NCI-H446 treated with DMSO at 0.1 percent for 48 hours (cell line): ENCODE data around the gene PEX14.

ENCODE experiments used
- DNase-seq: peaks from one replicate; lab custom pipeline; 2025; lab: John Stamatoyannopoulos, UW

The PEX14 gene

DNA sequence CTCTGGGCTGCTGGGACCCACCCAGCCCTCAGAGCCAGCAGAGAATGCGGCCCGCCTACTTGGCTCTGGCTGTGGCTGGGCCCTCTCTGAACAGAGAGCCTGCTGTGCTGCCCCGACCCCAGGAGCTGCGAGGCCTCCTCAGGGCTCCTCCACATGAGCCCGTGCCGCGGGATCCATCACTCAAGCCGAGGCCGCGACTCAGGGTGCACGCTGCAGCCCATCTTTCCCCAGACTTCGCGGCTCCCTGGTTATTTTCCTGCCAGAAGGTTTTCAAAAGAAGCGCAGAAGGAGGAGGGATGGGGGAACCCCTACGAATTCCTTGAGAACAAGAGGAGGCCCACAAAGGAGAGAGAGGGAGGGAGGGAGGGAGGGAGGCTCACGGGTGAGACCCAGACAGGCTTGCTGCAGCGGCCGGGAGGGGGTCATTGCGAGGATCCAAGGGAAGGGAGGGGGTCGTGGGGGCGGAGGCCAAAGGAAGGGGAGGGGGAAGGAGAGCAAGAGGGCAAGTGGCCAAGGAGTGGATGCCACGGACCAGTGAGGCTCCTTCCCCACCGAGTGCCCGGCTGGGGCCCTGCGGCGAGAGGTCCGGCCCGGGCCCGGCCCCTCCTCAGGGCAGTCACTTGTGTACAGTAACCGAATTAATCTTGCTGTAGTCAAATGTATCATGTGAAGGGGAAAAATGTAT, 174.9 kb downstream of the PEX14 start:
- no peak for DNase-seq

DNA sequence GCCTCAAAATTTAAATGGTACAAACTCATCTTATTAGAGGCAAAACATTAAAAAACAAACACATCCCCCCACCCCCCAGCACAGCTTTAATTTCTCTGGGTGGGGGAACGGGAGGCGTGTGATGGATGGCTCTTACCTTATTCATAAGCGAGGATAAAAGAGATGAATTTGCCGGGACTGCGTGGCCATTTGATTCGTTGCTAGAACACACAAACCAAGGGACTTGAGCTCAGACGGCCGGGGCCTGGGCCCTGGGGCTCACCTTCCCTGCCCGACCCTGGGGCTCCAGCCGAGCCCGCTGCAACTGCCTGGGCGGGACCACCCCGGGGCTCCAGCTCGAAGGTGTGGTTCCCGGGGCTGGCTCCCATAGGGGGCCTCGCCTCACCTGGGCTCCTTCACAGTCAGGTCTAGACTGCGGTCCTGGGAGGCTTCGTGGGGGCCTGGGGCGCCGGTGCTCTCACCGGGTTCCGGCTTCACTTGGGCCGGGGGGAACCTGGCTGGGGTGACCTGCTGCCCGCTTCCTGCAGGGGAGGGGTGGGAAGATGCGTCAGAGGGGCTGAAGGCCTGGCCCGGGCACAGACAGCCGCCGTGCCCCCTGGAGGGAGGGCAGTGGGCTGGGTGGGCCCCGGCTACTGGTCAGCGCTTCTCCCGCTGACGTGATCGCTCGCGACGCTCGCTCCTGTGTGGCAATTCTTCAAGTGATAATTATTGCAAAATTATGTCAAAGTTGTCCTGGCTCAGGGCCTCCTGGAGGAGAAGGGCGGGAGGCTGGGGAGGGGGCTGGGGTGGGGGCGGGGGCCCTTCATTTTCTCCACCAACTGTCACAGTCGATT, 176.0 kb downstream of the PEX14 start:
- no peak for DNase-seq

DNA sequence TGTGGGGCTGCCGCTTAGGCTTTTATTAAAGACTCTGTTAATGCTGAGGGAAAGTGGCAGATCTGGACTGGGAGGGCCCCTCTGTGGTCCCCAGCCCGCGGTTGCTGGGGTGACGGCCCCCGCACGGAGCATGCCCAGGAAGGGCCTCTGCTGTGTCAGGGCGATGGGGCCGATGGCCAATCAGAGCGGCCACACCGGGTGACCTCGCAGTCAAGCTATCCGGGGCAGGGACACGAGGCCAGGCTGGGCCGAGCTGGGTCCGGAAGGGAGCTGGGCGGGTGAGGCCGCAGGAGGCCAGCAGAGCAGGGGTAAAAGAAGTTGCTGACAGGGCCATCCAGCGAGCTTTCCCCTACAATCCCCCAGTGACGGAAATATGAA, 176.6 kb downstream of the PEX14 start:
- no peak for DNase-seq

DNA sequence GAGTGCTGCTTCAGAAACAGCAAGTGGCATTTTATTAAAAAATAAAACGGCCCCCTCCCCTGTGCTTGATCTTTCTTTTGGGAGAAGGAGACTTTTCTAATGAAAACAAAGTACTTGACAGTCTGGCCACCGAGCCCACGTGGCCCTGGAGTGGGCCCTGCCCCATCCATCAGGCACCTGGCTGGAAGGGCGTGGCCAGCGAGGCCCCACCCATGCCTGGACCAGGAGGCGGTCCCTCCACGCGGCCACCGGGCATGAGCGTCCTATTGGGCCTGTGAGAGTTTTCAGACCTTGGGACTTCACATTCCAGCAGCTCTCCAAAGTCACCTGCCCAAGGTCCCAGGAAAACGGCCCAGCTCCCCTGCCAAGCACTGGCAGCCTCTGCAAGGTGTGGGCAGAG, 177.0 kb downstream of the PEX14 start:
- DNase-seq = no peak

DNA sequence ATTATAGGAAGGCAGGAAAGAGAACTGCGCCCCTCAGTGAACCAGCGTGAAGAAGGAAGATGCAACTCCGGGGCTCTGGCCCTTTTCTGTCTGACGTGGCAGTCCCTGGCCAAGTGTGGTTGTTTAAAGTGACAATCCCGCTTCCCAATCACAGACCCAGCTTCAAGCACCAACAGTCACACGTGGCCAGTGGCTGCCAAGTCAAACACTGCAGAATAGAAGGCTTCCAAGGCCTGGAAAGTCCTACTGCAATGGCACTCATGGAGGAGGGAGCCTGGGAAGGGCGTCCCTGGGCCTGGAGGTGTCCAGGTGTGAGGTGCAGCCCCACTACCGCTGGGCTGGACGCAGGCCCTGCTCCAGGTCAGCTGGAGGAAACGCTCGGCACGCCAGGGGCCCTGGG, 177.9 kb downstream of the PEX14 start:
- no peak for DNase-seq

DNA sequence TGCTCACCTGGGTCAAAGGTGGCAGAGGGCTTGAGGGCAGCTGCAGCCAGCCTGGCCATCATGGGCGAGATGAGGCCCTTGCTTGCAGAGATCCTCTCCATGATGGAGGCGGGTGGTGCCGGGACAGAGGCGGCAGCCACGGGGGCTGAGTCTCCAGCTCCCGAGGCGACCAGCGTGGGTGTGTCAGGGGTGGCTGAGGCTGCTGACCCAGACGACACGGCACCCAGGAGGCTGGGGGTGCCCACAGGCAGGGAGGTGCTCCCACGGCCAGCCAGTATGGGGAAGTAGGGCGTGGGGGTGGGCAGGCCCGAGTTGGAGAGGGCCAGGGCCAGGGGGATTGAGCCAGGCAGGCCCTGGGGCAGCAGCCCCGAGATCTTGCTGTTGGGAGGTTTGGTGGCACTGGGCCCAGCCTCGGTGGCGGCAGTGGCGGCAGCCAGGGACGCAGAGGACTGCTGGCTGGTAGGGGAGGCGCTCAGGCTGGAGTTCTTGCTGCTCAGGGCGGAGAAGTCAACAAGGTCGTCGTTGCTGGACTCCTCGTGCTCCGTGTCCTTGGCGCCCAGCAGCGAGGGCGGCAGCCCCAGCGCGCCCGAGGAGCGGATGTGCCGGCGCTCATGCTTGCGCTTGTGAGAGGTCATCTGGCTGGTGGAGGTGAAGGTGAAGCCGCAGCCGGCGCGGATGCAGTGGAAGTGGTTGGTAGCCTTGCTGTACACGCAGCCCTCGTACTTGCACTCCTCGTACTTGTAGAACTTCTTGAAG, 178.8 kb downstream of the PEX14 start:
- DNase-seq = no peak

DNA sequence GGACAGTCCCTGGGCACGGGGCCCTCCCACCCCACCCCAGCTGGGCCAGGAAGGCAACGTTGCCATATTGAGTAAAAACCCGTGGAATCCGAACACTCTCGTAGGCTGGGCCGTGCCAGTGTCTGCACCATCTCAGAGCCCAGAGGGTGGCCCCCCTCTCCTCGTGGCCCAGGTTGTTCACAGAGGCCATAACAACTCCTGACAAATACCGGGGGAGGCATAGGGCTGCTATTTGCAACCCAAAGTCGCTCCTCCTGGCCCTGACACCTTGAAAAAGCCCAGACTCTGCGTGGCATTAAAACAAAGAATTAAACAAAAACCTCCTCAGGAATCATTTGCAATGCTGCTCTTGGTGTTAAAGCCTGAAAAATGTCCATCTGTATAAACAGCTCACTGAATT, 180.3 kb downstream of the PEX14 start:
- no peak for DNase-seq

DNA sequence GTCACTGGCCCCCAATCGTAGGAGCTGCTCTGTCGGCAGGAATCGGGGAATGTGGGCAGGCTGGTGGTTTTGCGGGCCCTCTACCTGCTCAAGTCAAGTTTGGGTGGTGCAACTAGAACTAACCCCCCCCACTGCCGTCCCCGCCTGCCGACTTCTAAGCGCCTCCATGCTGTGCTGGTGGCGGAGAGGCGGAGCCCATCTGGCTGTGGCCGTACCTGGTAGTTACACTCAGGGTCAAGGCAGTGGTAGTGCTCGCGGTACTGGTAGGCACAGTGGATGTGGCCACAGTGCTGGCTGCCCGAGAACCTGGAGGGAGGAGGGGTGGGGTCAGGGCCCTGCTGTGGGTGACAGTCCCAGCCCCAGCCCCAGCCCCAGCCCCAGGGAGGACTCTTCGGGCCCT, 181.7 kb downstream of the PEX14 start:
- no peak for DNase-seq

DNA sequence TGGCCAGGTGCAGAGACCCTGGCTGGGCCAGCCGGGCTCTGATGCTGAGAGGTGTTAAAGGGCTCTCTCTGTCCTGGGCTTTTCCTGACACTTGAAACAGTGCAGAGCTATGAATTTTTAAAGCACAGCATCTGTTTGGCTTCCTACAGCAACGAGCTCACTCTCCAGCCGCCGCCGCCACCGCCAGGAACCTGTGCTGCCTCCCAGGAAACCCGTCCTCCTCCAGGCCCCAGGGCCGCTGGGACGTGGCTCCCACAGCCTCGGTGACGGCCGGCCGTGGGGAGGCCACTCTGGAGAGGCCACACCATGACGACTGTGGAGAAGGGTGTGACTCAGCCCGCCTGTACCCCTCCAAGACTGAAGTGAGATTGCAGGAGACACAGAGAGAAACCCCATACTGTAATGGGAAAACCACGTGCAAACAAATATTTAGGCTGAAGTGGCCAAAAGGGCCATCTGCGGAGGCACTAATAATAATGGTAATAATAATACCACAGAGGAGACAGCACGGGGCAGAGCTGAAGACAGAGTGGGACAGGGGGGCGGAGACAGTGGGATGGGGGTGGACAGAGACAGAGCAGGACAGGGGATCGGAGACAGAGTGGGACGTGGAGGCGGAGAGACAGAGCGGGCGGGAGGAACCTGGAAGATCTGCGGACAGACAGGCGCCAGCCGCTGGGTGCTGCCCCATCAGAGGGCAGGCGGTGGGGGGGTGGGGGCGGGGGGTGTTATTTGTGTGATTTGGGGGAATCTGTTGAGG, 182.5 kb downstream of the PEX14 start:
- DNase-seq = no peak

DNA sequence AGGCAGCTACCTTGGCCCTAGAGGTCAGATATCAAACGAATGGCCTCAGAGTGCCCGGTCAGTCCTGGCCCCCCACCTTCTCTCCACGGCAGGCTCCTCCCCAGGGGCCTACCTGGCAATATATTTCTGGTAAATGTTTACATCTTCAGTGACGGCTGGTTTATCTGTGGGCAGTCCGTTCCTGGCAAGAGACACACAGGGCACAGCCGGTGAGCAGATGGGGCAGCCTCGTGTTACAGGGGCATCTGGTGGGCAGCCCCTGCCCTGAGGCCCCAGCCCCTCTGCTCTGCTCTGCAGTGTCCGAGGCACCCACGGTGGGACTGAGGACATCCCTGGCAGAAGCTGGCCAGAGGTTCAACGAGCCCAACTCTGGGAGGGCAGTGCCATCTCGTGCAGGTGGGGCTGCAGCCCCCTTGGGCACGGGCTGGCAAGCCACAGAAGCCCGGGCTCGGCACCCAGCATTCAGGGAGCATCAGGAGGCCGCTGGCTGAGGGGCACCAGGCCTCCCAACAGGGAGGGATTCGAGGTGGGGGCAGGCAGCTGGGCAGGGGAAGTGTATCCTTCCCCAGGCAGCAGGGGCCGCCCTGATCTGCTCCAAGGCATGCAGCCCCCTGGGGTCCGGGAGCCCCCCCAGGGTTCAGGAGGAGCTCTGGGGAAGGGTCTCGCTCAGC, 183.8 kb downstream of the PEX14 start:
- no peak for DNase-seq

DNA sequence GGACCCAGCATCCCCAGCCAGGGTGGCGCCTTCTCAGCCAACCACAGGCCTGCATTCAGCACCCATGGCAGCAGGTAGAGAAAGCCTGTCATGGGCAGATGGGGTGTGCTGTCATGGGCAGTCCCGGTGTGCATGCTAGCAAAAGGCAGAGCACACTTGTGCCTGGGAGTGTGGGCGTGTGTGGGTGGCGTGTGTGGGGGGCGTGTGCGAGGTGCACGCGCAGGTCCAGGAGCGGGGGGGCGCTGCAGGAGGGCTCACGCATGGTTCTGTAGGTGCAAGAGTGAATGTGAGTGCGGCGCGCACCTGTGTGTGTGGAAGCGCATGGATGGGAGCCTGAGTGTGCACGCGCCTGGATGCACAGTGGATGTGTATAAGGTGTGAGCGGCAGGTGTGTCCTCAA, 184.5 kb downstream of the PEX14 start:
- DNase-seq = no peak

DNA sequence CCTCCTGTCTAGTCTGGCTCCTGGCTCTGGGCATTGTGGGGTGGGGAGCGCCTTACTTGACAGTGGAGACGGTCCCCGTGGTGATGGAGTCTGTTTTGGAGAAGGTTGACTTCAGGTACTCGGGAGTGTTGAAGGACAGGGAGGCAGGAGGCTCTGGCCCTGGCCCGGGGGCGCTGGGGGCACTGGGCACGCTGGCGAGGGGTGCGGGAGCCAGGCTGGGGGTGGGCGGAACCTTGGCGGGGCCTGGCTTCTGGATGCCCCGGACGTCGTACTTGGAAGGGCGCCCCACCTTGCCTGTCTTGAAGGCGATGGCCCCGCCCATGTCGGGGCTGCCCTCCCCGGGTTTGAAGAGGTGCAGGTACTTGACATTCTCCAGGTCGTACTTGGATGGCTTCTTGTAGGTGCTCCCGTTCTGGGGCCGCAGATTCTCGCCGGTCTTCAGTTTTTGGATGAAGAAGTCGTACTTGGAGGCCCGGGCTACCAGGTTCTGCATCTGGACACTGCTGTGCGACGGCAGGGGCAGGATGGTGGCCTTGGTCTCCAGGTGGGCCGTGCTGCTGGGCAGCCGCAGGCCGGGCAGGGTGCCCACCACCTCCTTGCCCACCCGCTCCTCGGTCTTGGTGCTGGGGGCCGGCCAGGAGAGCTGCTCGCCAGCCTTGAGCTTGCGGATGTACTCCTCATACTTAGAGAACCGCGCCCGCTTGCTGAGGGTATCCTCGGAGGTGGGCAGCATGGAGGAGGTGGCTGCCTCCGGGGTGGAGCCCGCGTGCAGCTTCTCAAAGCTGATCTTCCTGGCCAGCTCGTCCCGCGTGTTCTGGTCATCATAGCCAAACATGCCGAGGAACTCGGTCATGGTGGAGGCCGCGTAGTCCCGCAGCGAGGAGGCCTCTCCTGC, 185.1 kb downstream of the PEX14 start:
- DNase-seq = no peak

DNA sequence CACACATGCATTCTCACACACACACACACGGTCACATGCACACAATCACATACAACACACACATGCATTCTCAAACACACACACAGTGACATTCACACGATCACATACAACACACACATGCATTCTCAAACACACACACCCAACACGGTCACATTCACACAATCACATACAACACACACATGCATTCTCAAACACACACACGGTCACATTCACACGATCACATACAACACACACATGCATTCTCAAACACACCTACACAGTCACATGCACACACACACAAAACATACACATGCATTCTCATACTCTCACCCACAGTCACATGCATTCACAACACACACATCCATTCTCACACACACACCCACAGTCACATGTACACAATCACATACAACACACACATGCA, 186.7 kb downstream of the PEX14 start:
- no peak for DNase-seq

DNA sequence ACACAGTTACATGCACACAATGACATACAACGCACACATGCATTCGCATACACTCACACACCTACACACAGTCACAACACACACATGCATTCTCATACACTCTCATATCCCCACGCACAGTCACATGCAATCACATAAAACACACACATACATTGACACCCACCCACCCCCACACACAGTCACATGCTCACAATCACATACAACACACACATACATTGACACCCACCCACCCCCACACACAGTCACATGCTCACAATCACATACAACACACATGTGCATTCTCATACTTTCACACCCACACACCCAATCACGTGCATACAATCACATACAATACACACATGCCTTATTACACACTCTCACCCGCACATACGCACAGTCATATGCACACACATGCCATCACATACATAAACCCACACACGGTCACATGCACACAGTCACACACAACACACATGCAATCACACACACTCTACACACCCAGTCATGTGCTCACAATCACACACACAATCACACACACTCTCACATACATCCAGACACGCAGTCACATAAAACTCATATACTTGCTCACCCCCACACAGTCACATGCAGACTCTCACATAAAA, 187.4 kb downstream of the PEX14 start:
- DNase-seq = no peak

DNA sequence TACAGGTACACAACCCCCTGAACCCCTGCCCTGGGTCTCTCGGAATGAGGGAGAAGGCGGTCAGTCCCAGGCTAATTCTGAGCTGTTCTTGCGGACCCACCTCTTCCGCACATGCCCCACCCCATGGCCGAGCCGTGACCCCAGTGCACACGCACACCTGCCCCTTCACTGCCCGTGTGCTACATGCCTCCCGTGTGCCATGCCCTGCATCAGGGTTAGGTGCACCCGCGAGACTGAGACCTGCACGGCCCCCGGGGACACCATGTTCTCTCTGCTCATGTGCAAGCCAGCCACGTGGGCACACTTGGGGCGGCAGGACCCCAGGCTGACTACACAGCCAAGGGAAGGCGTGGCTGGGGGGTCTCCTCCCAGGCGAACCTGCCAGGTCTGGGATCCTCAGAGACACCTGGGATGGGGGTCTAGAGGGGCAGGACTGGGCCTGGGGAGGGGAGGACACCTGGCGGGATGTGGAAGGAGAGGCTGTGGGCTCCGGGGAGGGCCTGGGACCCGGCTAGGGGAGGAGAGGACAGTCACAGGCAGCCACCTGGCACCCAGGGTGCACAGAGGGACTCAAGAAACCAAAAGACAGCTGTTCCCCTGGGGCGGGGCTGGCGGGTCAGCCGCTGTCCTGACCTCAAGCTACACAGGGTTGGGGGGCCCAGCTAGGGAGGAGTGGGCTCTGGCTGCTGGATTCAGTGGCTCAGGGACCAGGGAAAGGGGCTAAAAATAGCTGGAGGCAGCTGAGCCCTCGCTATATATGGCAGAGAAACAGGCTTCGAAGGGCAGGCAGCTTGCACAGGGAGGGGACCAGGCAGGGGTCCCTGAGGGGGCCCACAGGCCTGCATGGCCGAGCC, 188.3 kb downstream of the PEX14 start:
- no peak for DNase-seq

DNA sequence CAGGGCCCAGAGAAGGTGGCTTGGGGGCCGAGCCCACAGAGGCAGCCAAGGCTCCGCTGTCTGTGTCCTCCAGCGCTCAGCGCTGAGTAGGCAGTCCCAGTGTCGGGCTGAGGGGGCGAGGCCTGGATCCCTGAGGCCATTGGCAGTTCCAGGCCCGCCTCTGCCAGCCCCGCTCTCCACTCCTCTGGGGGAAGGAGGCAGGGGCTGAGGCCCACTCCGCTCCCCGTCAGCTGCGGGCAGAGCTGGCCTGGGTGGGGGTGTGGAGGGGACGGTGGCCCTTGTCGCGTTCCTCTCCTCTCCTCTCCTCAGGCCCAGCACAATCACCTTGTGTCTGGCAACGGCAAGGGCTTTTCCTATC, 188.9 kb downstream of the PEX14 start:
- no peak for DNase-seq

DNA sequence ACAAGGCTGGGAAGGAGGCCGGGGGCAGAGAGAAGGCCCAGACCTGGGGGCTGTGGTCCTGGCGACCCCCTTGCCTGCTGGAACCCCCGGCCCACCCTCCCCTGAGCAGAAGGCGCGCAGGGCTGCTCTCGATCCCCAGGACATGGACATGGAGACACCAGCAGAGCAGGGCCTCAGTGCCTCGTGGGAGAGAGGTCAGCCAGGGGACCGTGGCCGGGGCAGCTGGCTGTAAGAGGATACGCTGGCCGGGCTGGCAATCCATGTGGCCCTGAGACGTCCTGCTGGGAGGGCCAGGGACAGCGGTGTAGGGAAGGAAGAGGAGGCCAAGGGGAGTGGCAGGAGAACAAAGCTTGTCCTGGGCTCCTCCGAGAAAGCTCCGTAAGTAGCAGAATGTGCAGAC, 189.5 kb downstream of the PEX14 start:
- no peak for DNase-seq

DNA sequence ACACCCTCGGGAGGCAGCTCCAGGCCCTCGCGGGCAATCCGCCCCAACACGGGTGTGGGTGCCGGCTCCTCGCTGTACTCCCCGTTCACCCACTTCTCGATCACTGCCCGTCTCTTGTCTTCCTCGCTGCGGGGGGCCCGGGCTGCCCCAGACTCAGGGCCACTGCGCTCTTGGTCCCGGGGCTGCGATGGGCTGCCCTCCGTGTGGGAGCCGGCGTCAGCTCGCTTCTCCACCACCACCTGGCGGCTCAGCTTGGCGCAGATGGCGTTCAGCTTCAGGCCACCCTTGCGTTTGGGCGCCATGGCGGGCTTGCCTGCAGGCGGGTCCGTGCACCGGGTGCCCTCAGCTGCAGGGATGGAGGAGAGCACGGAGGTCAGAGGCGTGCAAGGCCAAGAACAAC, 190.5 kb downstream of the PEX14 start:
- no peak for DNase-seq
